Activated naive CD8-positive, alpha-beta T cell treated with anti-CD3 and anti-CD28 coated beads, Interleukin-2, amount 50 U/mL, for 24 hours (primary cell): ENCODE data around the gene COL5A3.
A peak's percentile ranks its signal among the peaks of the same experiment; 100 is the strongest.

Source experiments
- ATAC-seq: fragments of 150-1000 bp; cut with Tn5 transposase; one replicate; pipeline ENCODE4 v1.10.0; 2021
- DNase-seq: peaks from one replicate; pipeline ENCODE4 v3.0.0; 2021
- H3K27ac Mint-ChIP-seq: one replicate; pipeline ENCODE4 v1.8.0; 2021; ENCODE audit warnings: mild to moderate bottlenecking, mixed read lengths
- H3K27me3 Mint-ChIP-seq: one replicate; pipeline ENCODE4 v1.8.0; 2021; ENCODE audit warnings: mixed read lengths
- H3K36me3 Mint-ChIP-seq: one replicate; pipeline ENCODE4 v1.8.0; 2021; ENCODE audit warnings: low read depth, mixed read lengths
- H3K4me1 Mint-ChIP-seq: one replicate; pipeline ENCODE4 v1.8.0; 2021; ENCODE audit warnings: mixed read lengths
- H3K4me3 Mint-ChIP-seq: one replicate; pipeline ENCODE4 v1.8.0; 2021; ENCODE audit warnings: mild to moderate bottlenecking, moderate library complexity, mixed read lengths
- H3K9me3 Mint-ChIP-seq: one replicate; pipeline ENCODE4 v1.8.0; 2021; ENCODE audit warnings: mixed read lengths

The COL5A3 gene

DNA sequence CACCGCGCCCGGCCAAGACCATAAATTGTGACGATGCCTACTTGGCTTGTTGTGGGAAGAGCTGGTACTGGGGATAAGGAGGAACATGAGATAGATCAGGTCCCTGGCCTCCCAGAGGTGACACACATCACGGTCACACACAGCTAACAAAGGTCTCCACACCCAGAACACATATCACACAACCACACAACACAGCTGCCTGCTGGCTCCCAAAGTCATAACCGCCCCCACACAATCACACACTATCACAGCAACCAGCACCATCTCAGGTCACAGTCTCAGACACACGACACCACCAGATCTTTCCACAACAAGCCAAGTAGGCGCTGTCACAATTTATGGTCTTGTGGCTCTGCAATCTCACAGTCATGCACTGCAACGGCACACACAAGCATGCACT lies 5.7 kb downstream of the COL5A3 start:
- Mint-ChIP-seq H3K27ac (peak overlapping the region; percentile 24), H3K9me3 (no peaks in the 10 kb centered on the region), H3K36me3 (peaks cover 3% of the 10 kb centered on the region), H3K27me3 (peaks cover 61% of the 10 kb centered on the region), H3K4me3 (no peak overlapping the region), H3K4me1 (peaks cover 50% of the 10 kb centered on the region)
- DNase-seq = no peak
- peak; percentile 42 for ATAC-seq

DNA sequence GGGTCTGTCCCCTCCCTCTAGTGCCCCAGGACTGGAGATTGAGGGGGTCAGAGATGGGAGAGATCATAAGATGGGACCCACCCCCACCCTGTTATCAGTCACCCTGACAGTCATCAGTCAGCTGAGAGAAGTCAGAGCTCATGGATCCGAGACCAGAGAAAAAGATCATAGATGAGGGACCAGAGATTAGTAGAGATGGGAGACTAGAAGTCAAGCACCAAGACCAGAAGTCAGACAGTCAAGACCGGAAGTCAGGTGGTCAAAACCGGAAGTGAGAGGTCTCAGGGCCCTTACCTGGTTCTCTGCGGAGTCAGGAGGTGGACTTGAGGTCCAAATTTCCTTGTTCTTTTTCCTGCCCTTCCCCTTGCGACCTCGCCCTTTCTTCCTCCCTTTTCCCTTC lies 7.0 kb downstream of the COL5A3 start:
- Mint-ChIP-seq H3K4me1 (peaks cover 43% of the 10 kb centered on the region), H3K4me3 (no peak overlapping the region), H3K27ac (no peak overlapping the region)

DNA sequence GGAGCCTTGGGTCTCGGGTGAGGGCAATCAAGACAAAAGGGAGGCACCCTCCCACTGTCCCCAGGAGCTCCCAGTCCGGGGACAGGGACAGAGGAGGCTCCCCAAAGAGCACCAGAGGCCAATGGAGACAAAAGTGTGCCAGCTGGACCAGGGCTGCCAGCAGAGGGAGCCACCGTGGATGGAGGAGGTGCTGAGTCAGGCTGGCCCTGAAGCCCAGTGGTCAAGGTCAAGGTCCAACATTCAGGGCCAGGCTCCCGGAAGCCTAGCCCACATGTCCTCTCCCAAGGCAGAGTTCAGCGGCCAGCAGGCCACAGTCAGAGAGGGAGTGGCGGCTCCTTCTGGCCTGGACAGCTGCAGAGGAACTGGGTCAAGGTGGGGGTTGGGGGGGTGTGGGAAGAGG lies 8.4 kb downstream of the COL5A3 start:
- H3K4me1 Mint-ChIP-seq = peaks cover 33% of the 10 kb centered on the region
- no peak overlapping the region for H3K4me3 Mint-ChIP-seq
- ATAC-seq = no peak
- no peak overlapping the region for H3K27ac Mint-ChIP-seq
- DNase-seq = peak; percentile 37
- H3K27me3 Mint-ChIP-seq = peaks cover 58% of the 10 kb centered on the region
- H3K9me3 Mint-ChIP-seq = no peaks in the 10 kb centered on the region
- peaks cover 1% of the 10 kb centered on the region for H3K36me3 Mint-ChIP-seq

More for the DNA sequence above, 7.0 kb downstream of the COL5A3 start:
- H3K27me3 Mint-ChIP-seq = peaks cover 59% of the 10 kb centered on the region
- peaks cover 3% of the 10 kb centered on the region for H3K36me3 Mint-ChIP-seq
- DNase-seq = no peak
- no peak for ATAC-seq
- H3K9me3 Mint-ChIP-seq = no peaks in the 10 kb centered on the region

DNA sequence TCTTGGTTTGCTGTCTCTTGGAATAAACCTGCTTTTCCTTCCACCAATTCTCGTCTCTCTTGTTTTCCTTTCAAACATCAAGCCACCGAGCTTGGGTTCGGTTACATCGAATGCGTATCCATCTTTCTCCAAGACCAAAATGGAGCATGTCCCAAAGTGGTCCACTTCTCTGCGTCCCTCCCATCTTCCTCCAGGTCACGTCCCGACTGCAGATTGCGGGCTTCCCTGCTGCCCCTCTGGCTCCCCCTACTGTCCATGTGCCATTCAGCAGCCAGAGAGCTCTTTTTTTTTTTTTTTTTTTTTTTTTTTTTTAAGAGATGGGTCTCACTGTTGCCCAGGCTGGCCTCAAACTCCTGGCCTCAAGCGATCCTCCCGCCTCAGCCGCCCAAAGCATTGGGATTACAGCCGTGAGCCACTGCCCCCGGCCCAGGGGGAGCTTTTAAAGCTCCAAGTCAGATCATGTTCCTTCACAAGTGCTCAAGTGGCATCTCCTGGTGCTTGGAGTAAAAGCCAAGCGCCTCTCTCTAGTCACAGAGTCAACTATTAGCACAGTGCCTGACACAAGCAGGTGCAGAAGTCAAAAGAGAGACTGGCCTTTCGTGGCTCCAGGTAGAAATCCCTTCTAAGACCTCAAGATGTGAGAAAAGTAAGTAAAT lies 10.0 kb downstream of the COL5A3 start:
- peaks cover 1% of the 10 kb centered on the region for H3K36me3 Mint-ChIP-seq
- H3K27me3 Mint-ChIP-seq = peaks cover 56% of the 10 kb centered on the region
- H3K9me3 Mint-ChIP-seq = no peaks in the 10 kb centered on the region
- no peak overlapping the region for H3K4me3 Mint-ChIP-seq
- H3K4me1 Mint-ChIP-seq = peaks cover 19% of the 10 kb centered on the region
- ATAC-seq = no peak
- peak; percentile 76 for DNase-seq
- peak overlapping the region; percentile 24 for H3K27ac Mint-ChIP-seq

DNA sequence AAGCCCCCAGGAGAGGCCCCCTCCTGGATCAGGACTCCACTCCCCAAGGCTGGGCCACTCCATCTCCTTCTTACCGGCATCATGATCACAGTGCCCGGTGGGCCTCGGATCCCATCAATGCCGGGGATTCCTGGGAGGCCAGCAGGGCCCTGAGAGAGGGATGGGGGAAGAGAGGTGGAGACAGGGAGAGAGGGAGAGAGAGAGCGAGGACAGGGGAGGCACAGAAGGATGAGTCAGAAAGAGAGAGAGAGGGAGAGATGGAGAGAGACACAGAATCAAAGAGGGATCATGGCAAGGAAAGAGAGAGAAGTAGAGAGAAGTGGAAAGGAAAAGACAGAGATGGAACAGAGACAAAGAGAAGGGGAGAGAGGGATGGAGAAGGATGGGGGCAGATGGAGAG lies 13.8 kb downstream of the COL5A3 start:
- Mint-ChIP-seq H3K27ac (no peak overlapping the region), H3K9me3 (no peaks in the 10 kb centered on the region), H3K4me3 (no peak overlapping the region), H3K36me3 (no peaks in the 10 kb centered on the region), H3K4me1 (peaks cover 2% of the 10 kb centered on the region), H3K27me3 (peaks cover 37% of the 10 kb centered on the region)
- DNase-seq = no peak
- ATAC-seq = no peak

DNA sequence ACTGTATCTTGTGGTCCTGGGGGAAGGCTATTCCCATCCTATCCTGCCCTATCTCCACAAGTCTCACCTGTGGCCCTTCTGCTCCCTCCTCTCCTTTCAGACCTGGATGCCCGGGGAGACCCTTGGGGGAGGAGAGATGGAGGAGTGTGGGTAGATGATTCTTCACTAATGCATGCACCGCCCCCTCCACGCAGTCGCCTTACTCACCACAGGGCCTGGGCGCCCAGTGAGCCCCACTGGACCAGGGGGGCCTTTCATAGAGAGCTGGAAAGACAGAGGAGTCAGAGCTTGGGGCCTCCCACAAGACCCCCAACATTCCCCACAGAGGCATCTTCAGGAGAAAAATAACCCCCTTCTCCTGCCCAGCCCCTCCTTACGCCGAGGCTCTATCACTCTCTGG lies 14.3 kb downstream of the COL5A3 start:
- H3K9me3 Mint-ChIP-seq = no peaks in the 10 kb centered on the region
- H3K27me3 Mint-ChIP-seq = peaks cover 34% of the 10 kb centered on the region
- no peak overlapping the region for H3K4me3 Mint-ChIP-seq
- H3K4me1 Mint-ChIP-seq = peaks cover 2% of the 10 kb centered on the region
- H3K27ac Mint-ChIP-seq = no peak overlapping the region
- ATAC-seq = no peak
- no peak for DNase-seq
- H3K36me3 Mint-ChIP-seq = no peaks in the 10 kb centered on the region

DNA sequence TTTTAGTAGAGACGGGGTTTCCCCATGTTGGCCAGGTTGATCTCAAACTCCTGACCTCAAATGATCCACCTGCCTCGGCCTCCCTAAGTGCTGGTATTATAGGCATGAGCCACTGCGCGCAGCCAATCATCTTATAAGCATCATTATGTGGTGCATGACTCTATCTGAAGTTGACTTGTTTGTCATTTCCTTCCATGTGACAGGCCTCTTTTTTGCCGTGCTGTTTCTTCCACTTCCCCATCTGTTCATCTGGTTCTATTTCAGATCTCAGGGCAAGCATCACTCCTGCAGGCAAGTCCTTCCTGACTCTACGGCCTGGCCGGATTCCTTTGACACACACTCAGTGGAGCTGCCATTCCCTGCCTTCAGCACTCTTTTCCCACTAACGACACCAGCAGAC lies 15.2 kb downstream of the COL5A3 start:
- peaks cover 28% of the 10 kb centered on the region for H3K27me3 Mint-ChIP-seq
- no peak for ATAC-seq
- H3K27ac Mint-ChIP-seq = no peak overlapping the region
- no peak for DNase-seq
- peaks cover under 1% of the 10 kb centered on the region for H3K4me1 Mint-ChIP-seq
- H3K9me3 Mint-ChIP-seq = no peaks in the 10 kb centered on the region
- H3K36me3 Mint-ChIP-seq = no peaks in the 10 kb centered on the region
- H3K4me3 Mint-ChIP-seq = no peak overlapping the region

DNA sequence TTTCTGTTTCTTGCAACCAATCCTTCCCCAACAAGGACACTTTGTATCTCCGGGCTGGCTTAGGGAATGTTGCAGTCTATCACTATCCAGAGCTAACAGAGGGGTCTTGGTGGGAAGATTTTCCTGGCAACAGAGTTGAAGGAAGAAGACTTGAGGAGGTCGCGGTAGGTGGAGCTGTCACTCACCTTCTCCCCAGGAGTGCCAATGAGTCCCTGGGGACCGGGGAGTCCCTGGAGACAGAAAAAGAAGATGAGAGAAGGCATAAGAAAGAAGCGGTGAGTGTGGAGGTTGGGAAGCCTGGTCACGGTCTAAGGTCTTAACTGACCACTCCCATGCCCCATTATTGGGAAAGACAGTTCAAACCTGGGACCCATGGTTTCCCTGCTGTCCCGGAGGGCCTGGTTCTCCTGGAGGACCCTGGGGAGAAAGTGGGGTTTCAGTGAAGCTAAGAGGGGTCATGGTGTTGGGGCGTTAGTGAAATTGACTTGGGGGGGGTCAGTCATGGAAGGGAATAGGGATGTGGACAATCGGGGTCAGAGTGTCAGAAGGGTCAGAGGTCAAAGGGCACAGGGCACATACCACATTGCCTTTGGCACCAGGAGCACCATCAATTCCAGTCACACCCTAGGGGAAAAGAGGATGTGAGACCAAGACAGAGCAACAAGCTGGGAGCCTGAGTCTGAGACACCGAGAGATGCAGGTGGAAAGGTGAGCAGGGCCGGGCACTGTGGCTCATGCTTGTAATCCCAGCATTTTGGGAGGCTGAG lies 18.7 kb downstream of the COL5A3 start:
- DNase-seq (no peak), ATAC-seq (no peak)
- no peaks in the 10 kb centered on the region for H3K36me3 Mint-ChIP-seq
- peaks cover 9% of the 10 kb centered on the region for H3K27me3 Mint-ChIP-seq
- no peak overlapping the region for H3K27ac Mint-ChIP-seq
- no peaks in the 10 kb centered on the region for H3K4me1 Mint-ChIP-seq
- no peak overlapping the region for H3K4me3 Mint-ChIP-seq
- H3K9me3 Mint-ChIP-seq = no peaks in the 10 kb centered on the region

DNA sequence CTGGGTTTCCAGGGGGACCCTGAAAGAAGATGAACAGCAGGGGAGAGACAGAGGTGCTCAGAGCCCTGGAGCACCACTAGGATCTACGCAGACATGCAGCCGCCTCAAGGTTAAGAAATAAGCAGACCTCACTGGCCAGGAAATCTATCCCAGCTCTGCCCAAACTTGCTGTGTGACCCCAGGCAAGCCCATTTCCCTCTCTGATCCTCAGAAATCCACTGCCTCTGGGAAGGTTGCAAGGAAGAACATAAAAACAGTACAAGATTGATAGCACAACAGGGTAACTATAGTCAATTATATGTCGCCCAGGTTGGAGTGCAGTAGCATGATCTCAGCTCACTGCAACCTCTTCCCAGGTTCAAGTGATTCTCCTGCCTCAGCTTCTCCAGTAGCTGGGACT lies 20.8 kb downstream of the COL5A3 start:
- Mint-ChIP-seq H3K4me1 (no peaks in the 10 kb centered on the region), H3K4me3 (no peak overlapping the region), H3K9me3 (no peaks in the 10 kb centered on the region), H3K36me3 (no peaks in the 10 kb centered on the region), H3K27ac (no peak overlapping the region), H3K27me3 (peaks cover 7% of the 10 kb centered on the region)
- DNase-seq = no peak
- ATAC-seq = no peak

DNA sequence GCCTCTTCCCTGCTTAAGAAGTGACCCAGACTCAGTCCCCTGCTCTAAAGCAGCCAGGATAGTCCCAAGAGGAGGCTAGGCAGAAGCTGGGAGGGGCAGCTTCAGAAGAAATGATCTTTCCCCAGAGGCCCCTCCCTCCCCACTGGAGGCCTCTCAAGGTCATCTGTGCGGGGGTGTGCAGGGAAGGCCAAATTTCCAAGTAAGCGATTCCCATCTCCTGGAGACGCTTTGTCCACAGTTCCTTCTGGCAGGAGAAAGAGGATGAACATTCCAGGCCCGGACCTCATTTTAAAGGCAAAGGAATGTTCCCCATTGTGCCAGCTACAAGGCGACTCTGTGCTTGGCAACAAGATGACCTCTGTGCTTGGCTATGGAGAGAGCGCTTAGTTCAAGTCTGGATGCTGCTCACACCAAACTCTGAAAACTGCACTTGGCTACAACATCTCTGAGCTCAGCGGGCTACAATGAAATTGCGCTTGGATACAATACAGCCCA lies 23.5 kb downstream of the COL5A3 start:
- H3K4me3 Mint-ChIP-seq = no peak overlapping the region
- no peaks in the 10 kb centered on the region for H3K9me3 Mint-ChIP-seq
- H3K27ac Mint-ChIP-seq = no peak overlapping the region
- H3K36me3 Mint-ChIP-seq = no peaks in the 10 kb centered on the region
- H3K27me3 Mint-ChIP-seq = peaks cover 17% of the 10 kb centered on the region
- ATAC-seq (no peak), DNase-seq (no peak)
- H3K4me1 Mint-ChIP-seq = no peaks in the 10 kb centered on the region

DNA sequence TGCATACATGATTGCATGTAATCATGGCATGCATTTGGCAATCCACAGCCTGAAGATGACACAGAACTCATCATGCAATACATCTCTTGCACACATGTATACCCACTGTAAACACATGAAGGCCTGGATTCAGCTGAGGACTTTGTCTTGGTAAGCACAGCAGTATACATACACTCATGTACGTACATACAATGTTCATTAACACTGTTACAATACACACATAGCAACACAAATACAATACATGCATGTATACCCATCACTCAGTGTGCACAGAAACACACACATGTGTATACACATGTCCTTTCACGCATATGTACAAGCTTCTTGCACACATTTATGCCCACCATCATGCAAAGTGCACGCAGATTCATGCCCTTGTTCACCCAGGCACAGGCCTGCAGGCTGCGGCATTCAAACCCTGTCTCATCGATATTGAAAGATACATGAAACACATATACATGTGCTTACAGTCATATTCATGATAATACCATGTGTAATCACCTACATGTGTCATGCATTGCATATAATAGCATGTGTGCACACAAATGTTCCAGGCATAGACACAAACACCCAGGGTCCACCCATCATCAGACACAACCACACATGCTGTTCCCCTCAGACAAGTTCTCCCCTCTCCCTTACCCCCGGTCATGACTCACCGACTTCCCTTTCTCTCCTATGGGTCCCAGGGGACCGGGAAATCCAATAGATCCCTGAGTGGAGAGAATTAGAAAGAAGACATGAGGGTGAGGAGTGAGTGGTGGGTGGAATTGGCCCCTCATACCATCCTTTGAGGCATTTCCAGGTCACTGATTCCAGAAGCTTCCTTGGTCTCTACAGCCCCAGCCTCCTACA lies 28.7 kb downstream of the COL5A3 start:
- H3K9me3 Mint-ChIP-seq = no peaks in the 10 kb centered on the region
- H3K4me1 Mint-ChIP-seq = no peaks in the 10 kb centered on the region
- DNase-seq (no peak), ATAC-seq (no peak)
- no peak overlapping the region for H3K4me3 Mint-ChIP-seq
- no peak overlapping the region for H3K27ac Mint-ChIP-seq
- H3K36me3 Mint-ChIP-seq = no peaks in the 10 kb centered on the region
- H3K27me3 Mint-ChIP-seq = peaks cover 16% of the 10 kb centered on the region

DNA sequence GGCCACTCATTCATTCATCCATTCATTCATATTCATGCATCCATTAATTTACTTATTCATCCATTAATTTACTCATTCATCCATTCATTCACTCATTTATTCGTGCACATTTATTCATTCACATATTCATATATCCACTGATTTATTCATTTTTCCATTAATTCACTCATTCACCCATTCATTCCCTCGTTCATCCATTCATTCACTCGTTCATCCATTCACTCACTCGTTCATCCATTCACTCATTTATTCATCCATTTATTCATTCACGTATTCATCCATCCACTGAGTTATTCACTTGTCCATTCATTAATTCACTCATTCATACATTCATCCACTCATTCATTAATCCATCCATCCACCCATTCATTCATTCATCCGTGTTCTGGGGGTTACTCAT lies 38.2 kb downstream of the COL5A3 start:
- H3K9me3 Mint-ChIP-seq = no peaks in the 10 kb centered on the region
- H3K36me3 Mint-ChIP-seq = no peaks in the 10 kb centered on the region
- H3K4me1 Mint-ChIP-seq = no peaks in the 10 kb centered on the region
- H3K27ac Mint-ChIP-seq = no peak overlapping the region
- DNase-seq = no peak
- ATAC-seq = no peak
- no peak overlapping the region for H3K4me3 Mint-ChIP-seq
- H3K27me3 Mint-ChIP-seq = peaks cover 22% of the 10 kb centered on the region

DNA sequence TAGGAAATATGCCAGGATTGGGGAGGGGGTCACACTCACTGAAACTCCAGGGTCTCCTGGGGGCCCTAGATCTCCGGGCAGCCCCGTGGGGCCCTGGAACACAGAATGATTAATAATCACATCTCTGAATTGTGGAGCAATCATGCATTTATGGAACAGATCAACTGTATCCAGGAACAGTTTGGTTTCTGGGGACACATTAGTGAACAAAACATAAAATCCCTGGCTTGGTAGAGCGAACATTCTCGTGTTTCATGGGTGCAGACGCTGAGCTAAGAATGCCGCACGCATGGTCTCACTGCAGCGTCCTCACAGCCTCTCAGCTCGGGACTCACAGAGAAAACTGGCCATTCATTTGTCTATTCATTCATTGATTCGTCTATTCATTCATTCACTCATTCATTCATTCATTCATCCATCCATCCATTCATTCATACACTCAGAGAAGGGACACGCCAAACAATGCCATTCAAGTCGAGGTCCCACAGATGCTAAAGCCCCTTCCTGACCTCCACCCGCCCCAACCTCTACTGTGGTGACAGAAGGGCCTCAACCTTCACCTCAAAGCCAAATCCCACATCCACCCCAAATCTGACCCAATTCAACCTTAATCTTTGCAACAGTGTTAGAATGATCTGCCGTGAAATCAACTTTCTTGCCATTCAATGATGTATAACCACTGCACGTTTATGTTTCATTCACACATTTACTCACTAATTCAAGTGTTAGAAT lies 39.0 kb downstream of the COL5A3 start:
- Mint-ChIP-seq H3K27me3 (peaks cover 26% of the 10 kb centered on the region), H3K9me3 (no peaks in the 10 kb centered on the region), H3K4me3 (no peak overlapping the region), H3K27ac (no peak overlapping the region), H3K36me3 (no peaks in the 10 kb centered on the region), H3K4me1 (no peaks in the 10 kb centered on the region)
- DNase-seq (no peak), ATAC-seq (no peak)

DNA sequence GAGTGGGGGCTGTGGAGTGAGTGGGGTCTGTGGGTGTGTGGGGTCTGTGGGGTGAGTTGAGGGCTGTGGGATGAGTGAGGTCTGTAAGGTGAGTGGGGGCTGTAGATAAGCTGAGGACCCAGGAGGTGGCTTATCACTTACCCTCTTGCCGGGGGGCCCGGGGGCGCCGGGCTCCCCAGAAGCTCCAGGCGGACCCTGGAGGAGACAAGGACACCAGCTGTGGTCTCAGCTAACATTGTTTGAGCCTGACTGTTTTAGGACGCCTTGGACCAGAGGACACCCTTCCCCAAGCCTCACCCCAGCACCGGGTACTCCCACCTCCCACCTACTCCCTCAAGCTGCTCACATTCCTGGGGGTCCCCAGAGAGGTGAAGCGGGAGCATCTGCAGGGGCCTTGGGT lies 39.8 kb downstream of the COL5A3 start:
- no peaks in the 10 kb centered on the region for H3K4me1 Mint-ChIP-seq
- no peak overlapping the region for H3K27ac Mint-ChIP-seq
- DNase-seq (no peak), ATAC-seq (no peak)
- peaks cover 34% of the 10 kb centered on the region for H3K27me3 Mint-ChIP-seq
- no peak overlapping the region for H3K4me3 Mint-ChIP-seq
- H3K9me3 Mint-ChIP-seq = no peaks in the 10 kb centered on the region
- no peaks in the 10 kb centered on the region for H3K36me3 Mint-ChIP-seq
